ENCODE data around the gene VSIR. TPM values are rescaled to one million over a fixed set of nuclear protein-coding genes. Genes with fewer than 3 reads are reported as not detected.

VSIR gene
- polyA plus RNA-seq, 4 donors: 9.6 to 14.4 (median 12.0) TPM

DNA sequence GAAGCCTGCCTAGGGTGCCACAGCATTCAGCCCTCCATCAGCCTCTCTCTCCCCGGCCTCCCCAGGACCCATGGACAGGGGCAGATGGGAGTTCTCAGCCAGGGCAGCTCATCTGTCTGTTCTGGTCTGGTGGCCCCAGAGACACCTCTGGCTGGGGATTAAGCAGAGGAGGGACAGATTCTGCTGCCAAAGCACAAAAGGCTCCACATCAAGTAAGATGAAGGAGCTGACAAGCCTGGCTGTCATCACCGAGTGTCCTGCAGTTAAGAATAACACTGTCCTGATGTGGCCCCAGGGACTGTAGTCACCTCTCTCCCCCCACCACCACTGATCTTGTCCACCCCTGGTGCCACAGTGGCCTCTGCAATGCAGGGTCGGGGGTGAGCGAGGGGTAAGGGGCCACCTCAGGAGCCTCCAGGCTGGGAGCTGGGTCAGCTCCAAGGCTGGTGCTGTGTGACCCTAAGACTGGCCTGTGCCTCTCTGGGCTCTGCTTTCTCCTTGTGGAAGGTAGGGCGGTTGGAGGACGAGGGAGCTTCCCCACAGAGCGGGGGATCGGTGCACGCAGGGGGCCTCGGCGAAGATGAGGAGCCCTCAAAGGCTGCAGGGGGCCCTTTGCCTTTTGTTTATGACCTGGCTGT lies 72.5 kb downstream of the VSIR start:
- DNase-seq (ENCODE audit: low read depth in 4 of 4, low spot score in 3 of 4): no peak

DNA sequence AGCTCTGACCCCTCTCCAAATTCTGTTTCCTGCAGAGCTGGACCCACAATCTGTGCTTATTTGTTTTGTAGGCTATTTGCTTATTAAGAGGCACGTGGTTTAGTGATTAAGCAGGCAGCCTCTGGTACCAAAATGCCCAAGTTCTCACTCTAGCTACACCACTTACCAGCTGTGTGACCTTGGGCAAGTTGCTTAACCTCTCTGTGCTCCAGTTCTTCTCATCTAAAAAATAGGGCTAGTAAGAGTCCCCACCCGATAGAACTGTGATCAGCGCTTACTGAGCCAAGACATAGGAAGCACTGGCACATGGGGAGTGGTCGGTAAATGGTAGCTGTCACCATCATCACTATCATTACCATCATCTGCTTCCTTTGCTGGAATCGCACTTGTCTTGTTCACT lies 74.6 kb downstream of the VSIR start:
- no peak for DNase-seq (ENCODE audit: low read depth in 4 of 4, low spot score in 3 of 4)

GRCh38 chr10:71697938-71698709 lies 75.2 kb downstream of the VSIR start:
- DNase-seq (ENCODE audit: low read depth in 4 of 4, low spot score in 3 of 4): no peak

Other genes with a start within 250 kb of the VSIR start
- gene C10orf105, start 53.7 kb downstream of the VSIR start, polyA plus RNA-seq (ENCODE audit: insufficient read length in 4 of 4): under 1 TPM; 0.09 to 0.16 (median 0.15) TPM
- gene PSAP, start 77.7 kb upstream of the VSIR start, polyA plus RNA-seq (ENCODE audit: insufficient read length in 4 of 4): 100 to 1,000 TPM; 825 to 912 (median 890) TPM
- 10 to 100 TPM; 18.3 to 20.0 (median 19.4) TPM for gene CHST3, start 190.9 kb upstream of the VSIR start, polyA plus RNA-seq (ENCODE audit: insufficient read length in 4 of 4)